Heart right ventricle (tissue), 16 donors: ENCODE data around the gene ZNF213. TPM values are rescaled to one million over a fixed set of nuclear protein-coding genes. Genes with fewer than 3 reads are reported as not detected.

ENCODE experiments used
- ATAC-seq, 8 donors: fragments of 200-7000 bp; cut with Tn5 transposase; one replicate each; pipeline ENCODE4 v1.9.1; 2020; ENCODE audit warnings: mild to moderate bottlenecking in 8 of 8, moderate library complexity in 8 of 8, moderate number of reproducible peaks in 1 of 8
- DNase-seq, 2 donors: peaks; one replicate each; pipeline ENCODE4 v3.0.0-alpha.2; 2020
- H3K27ac ChIP-seq, 10 donors: fragments of 200-600 bp; sonication (generic) in 2 of 10; one replicate each; pipeline versions ENCODE4 v1.5.0 to v1.8.0; 2020 to 2022; ENCODE audit warnings: mild to moderate bottlenecking in 3 of 10
- H3K27me3 ChIP-seq, 7 donors: fragments of 200-600 bp; one replicate each; pipeline ENCODE4 v1.8.0; 2021 to 2022; ENCODE audit warnings: mild to moderate bottlenecking in 2 of 7
- H3K36me3 ChIP-seq, 9 donors: fragments of 200-600 bp; sonication (generic) in 1 of 9; one replicate each; pipeline versions ENCODE4 v1.5.0 to v1.8.0; 2020 to 2022; ENCODE audit warnings: mild to moderate bottlenecking in 2 of 9
- H3K4me1 ChIP-seq, 9 donors: fragments of 200-600 bp; sonication (generic) in 1 of 9; one replicate each; pipeline versions ENCODE4 v1.5.0 to v1.8.0; 2020 to 2022; ENCODE audit warnings: mild to moderate bottlenecking in 4 of 9
- H3K4me3 ChIP-seq, 10 donors: fragments of 200-600 bp; sonication (generic) in 2 of 10; one replicate each; pipeline versions ENCODE4 v1.5.0 to v1.8.0; 2020 to 2022; ENCODE audit warnings: mild to moderate bottlenecking in 7 of 10, moderate library complexity in 2 of 10
- H3K9me3 ChIP-seq, 11 donors: fragments of 200-600 bp in 10 of 11; sonication (generic) in 2 of 11; one replicate each; pipeline versions ENCODE4 v1.5.0 to v1.8.0; 2013 to 2022; ENCODE audit warnings: mild to moderate bottlenecking in 2 of 11, control low read depth in 1 of 11, moderate library complexity in 1 of 11
- CTCF ChIP-seq, 9 donors: fragments of 200-600 bp; sonication (generic) in 2 of 9; IDR thresholded peaks; one replicate each; pipeline versions ENCODE4 v1.5.0 to v1.8.0; 2021 to 2022; ENCODE audit warnings: antibody characterized with exemption in 9 of 9, mild to moderate bottlenecking in 5 of 9, moderate library complexity in 1 of 9
- WGBS, 2 donors: extraction: QIAGEN DNeasy Blood & Tissue Kit; methylation state at CpG; one replicate each; pipeline ENCODE4 v1.1.7; 2013; ENCODE audit warnings: inconsistent platforms in 1 of 2; 5-methylcytosine and 5-hydroxymethylcytosine counted together
- intact Hi-C, 10 donors: fragments of 100-400 bp; cut with DNase I; formaldehyde crosslinking; loops; one replicate each; pipeline versions ENCODE4 v1.11.1 to v1.14.2; 2022
- polyA plus RNA-seq, 2 donors: library from polyadenylated mRNA; stranded (reverse); fragments of 200-250 nt; gene quantifications; one replicate each; pipeline ENCODE4 v1.2.3, GENCODE V29; 2013
- total RNA-seq, 10 donors: library from RNA; stranded (reverse); fragmentation: NEBNext Ultra II Directional in 3 of 10; extraction: Animal tissue kit (Norgen Biotek cat#: 25700) in 3 of 10; gene quantifications; one replicate each; pipeline versions ENCODE4 v1.2.1 to v1.2.4, GENCODE V29; 2021 to 2023
- donor health status: Arrhythmogenic right ventricular cardiomyopathy.
- donor health status: ischemic (EF 13 %, LVEDD 7.1; RV severe dilation, severe dysfunction).
- donor health status: healthy with polysubstance abuse.
- donor health status: DM: no; HTN: yes; CAD: no.
- donor health status: DM: no; HTN: no; CAD: no.
- donor health status: ischemic (EF 25% LVEDD 6.9; RV normal size, moderate dysfunction).
- donor health status: ischemic (EF 25% LVEDD 5.7; RV mildly dilated, moderate dysfunction).
- donor health status: healthy.
- donor health status: DM: yes; HTN: yes; CAD: no.
- donor health status: Ischemic cardiomyopathy.
- donor health status: ischemic (EF 35%, LVEDD 5.7; RV mildly dilated, moderate dysfunction).
- donor health status: nonischemic (EF 11% LVEDD 7.7; RV severe dilation, severe dysfunction).
- donor health status: DM: yes; HTN: yes; CAD: no.
- donor health status: PGD.
- donor health status: ischemic (EF 29% LVEDD 5.4; RV normal size, mild dysfunction).
- donor health status: nonischemic (EF 23%, LVEDD 6.1; RV moderate dilation, normal function).

ZNF213 gene
- total and polyA plus RNA-seq, 12 donors, result 5.9 to 10.1 (median 7.7) TPM

GRCh38 chr16:3087243-3088235 is 47.3 kb upstream of the ZNF213 start:
- peaks cover 0 to 6% (median 0%) of the 10 kb centered on the region in 7 donors for H3K27me3 ChIP-seq
- intact Hi-C loops, result loop anchor here in 3 of 10 donors (1.0 to 2.0 kb wide), 3 partner anchors 23 to 29 kb away; partner anchors contain the start of gene IL32 (in 1 of the 3)
- peak overlapping the region; percentile 82 to 96 (median 88) for H3K27ac ChIP-seq
- no peaks in the 10 kb centered on the region for H3K9me3 ChIP-seq
- peak in 6 of 9 donors; percentile 2 to 49 (median 40) for TF ChIP-seq CTCF (IDR thresholded peaks at IDR 0.05)
- peak overlapping the region in 9 of 10 donors; percentile 18 to 60 (median 53) for H3K4me3 ChIP-seq
- ATAC-seq, result peak; percentile 77 to 89 (median 82)
- H3K36me3 ChIP-seq, result no peaks in the 10 kb centered on the region
- H3K4me1 ChIP-seq, result peaks cover 0 to 42% (median 38%) of the 10 kb centered on the region in 9 donors
- peak; percentile 60 to 66 for DNase-seq
- whole genome bisulfite sequencing, 2 donors, result 30 to 44% methylated on average over 18 of the region's 18 CpGs

DNA sequence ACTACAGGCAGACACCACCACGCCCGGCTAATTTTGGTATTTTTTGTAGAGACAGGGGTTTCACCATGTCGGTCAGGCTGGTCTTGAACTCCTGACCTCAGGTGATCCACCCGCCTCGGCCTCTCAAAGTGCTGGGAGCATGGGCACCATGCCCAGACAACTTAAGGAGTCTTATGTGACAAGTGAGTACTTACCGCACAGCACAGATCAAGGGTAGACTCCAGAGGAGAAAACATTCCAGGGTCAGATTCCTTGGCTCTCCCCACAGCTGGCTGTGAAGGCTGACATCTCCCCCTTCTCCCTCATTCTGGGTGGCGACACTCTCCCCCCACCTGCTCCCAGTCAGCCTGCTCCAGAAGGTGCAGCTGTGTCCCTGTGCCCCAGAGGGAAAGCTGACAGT is 46.4 kb upstream of the ZNF213 start:
- Histone ChIP-seq H3K36me3 (no peaks in the 10 kb centered on the region), H3K9me3 (no peaks in the 10 kb centered on the region), H3K4me3 (no peak overlapping the region), H3K4me1 (peaks cover 0 to 42% (median 38%) of the 10 kb centered on the region in 9 donors), H3K27me3 (peaks cover 0 to 10% (median 4%) of the 10 kb centered on the region in 7 donors), H3K27ac (peak overlapping the region in 7 of 10 donors; percentile 86 to 96 (median 91))
- ATAC-seq (no peak), DNase-seq (no peak)
- intact Hi-C loops, result no loop called here
- TF ChIP-seq CTCF (IDR thresholded peaks at IDR 0.05), result no peak
- WGBS, 2 donors, result 55 to 61% methylated on average over 7 of the region's 7 CpGs

DNA sequence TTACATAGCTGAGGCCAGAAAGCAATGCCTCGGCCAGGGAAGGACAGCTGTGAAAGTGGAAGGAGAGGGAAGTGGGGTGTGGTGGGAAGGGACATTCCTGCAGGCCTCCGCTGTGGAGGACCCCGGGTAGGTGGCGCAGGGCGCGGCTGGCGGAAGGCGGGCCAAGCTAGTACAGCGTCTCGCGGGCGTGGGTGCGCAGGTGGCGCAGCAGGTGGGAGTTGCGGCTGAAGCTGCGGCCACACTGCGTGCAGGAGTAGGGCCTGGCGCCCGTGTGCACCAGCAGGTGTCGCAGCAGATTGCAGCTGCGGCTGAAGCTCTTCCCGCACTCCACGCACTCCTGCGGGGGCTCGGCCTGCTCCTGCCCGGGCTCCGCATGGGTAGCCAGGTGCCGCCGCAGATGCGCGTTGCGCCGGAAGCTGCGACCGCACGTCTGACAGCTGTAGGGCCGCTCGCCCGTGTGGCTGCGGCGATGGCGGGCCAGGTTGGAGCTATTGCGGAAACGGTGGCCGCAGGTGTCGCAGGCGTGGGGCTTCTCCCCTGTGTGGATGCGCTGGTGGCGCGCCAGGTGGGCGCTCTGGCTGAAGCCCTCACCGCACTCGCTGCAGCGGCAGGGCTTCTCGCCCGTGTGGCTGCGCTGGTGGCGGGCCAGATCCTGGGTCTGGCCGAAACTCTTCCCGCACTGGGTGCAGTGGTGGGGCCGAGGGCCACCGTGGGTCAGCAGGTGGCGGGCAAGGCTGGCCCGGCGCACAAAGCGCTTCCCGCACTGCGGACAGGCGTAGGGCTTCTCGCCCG is 45.7 kb upstream of the ZNF213 start:
- intact Hi-C loops, result no loop called here
- TF ChIP-seq CTCF (IDR thresholded peaks at IDR 0.05), result no peak
- Histone ChIP-seq H3K4me3 (no peak overlapping the region), H3K9me3 (no peaks in the 10 kb centered on the region), H3K4me1 (peaks cover 0 to 42% (median 38%) of the 10 kb centered on the region in 9 donors), H3K27ac (peak overlapping the region in 3 of 10 donors; percentile 87 to 96 (median 93)), H3K27me3 (peaks cover 0 to 10% (median 4%) of the 10 kb centered on the region in 7 donors), H3K36me3 (no peaks in the 10 kb centered on the region)
- WGBS, 2 donors, result 93 to 94% methylated on average over 67 to 71 of the region's 71 CpGs
- DNase-seq, result no peak
- ATAC-seq, result no peak
